Panc1 (cell line): ENCODE results near the gene RCSD1. TPM values are rescaled to one million over a fixed set of nuclear protein-coding genes. Genes with fewer than 3 reads are reported as not detected.

Experiments
- total RNA-seq: library from RNA; stranded (reverse); gene quantifications from one replicate; pipeline ENCODE4 v1.2.1, GENCODE V29; 2021; ENCODE audit not compliant: unreplicated experiment

Gene RCSD1
- total RNA-seq, 1 experiment from 2014 or later = 1.4 TPM

Other genes starting within 250 kb of the RCSD1 start
- 0.44 TPM for gene CD247, start 111.7 kb upstream of the RCSD1 start, total RNA-seq
- gene CREG1, start 76.5 kb upstream of the RCSD1 start, total RNA-seq = 25.9 TPM
- gene MPZL1, start 91.8 kb downstream of the RCSD1 start, total RNA-seq = 72.0 TPM